Spleen (tissue), 7 donors: ENCODE data around the gene RAB22A.

Experiments used
- CTCF ChIP-seq, 11 experiments: fragments of 200-600 bp in 7 of 11; fragments of 450-650 bp in 4 of 11; sonication (generic) in 4 of 11; IDR thresholded peaks in 8 of 11; conservative IDR thresholded peaks in 3 of 11; 1 replicate in 7 of 11; 2 replicates in 4 of 11; pipeline versions ENCODE4 v1.4.0 to v1.8.0; 2016 to 2021; ENCODE audit warnings: antibody characterized with exemption in 11 of 11, inconsistent platforms in 4 of 11, mild to moderate bottlenecking in 1 of 11
- POLR2A ChIP-seq, 3 donors: fragments of 450-650 bp; IDR thresholded peaks; one replicate each; pipeline ENCODE4 v1.5.1; 2017; ENCODE audit warnings: antibody characterized with exemption in 3 of 3, mild to moderate bottlenecking in 1 of 3
- POLR2AphosphoS5 ChIP-seq, 3 donors: sonication (generic); formaldehyde crosslinking; IDR thresholded peaks; one replicate each; pipeline ENCODE4 v1.5.1; 2017; ENCODE audit warnings: antibody characterized with exemption in 3 of 3
- donor health status: DM: no; HTN: no; CAD: no; lungs with moderate emphysema.
- donor health status: DM: no; HTN: no; CAD: no.
- donor health status: DM: no; HTN: no; CAD: no.

- peak in 1 of 11 experiments; percentile 23 for TF ChIP-seq CTCF (IDR thresholded peaks at IDR 0.05 in 8 of 11, conservative IDR thresholded peaks at IDR 0.05 in 3 of 11)
- TF ChIP-seq POLR2A (IDR thresholded peaks at IDR 0.05), result no peak
- peak; percentile 67 to 86 (median 69) for TF ChIP-seq POLR2AphosphoS5 (IDR thresholded peaks at IDR 0.05)
Observed at GRCh38 chr20:58308680-58309527, 611 bp upstream of the RAB22A start.
